NCI-H1048 (cell line): ENCODE measurements around the gene SMTN.
A peak's percentile ranks its signal among the peaks of the same experiment; 100 is the strongest.
"Not testable (repeated sequence)": the region's sequence is repeated elsewhere in the genome, so short reads cannot be mapped to it uniquely, and the experiment has no call there.

Source experiments
- DNase-seq: peaks from one replicate; lab custom pipeline; 2025; lab: John Stamatoyannopoulos, UW

Gene SMTN

DNA sequence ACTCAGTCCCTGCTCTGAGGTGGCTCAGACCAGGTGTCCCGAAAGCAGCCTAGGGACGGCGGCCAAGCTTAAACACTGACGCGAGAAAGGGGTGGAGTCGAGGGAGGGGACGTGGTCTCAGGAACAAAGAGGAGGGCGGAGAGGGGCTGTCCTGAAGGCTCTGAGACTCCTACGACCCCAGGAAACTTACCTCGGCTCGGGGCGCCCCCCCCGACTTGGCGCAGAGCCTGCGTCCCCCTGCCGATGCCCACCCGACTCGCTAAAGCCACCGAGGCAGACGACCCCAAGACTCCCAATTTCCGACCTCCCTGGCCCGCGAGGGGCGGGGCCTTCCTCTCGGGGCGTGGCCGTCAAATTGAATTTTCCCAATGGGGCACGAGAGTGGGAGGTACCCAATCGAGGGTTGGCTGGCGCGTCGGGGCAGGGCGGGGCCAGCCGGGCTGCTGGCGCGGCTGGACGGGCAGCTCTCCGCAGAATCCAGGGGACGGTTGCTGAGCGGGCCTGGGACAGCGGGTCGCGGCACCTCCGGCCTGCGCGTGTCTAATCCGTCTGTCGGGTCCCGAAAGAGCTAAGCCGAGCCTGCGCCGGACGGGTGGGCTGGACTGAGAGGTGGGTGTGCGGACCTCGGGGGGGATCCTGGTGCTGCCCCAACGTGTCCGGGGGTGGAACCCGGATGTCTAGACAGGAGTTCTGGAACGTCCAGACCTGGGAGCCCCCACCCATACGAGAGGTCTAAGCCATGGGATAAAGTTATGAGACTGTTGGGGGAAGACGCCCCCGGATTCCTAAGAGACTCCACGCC is at the start of gene SMTN:
TSS of gene SMTN (plus strand) at position 471 of the 802 bp plus-strand sequence. CDS start 1,941 bp downstream, outside the sequence.
- DNase-seq = peak; percentile 80

GRCh38 chr22:31036671-31037550 is 44.2 kb upstream of the SMTN start:
- no peak for DNase-seq

DNA sequence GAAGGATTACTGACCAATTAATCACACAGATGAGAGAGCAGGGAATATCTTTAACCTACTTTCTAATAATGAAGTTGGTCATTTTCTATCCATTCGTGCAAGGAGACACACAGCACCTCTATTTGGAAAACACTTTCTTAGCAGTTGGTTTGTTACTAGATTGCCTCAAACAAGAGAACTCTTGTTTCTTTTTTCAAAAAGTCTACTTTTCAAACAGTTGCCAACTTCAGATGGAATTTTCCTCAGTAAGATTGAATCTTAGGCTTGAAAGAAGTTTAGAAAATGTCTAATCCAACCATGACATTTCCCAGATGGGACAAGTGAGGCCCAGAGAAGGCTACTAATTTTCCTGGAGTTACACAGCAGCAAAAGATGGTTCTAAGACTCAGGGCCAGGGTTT is 42.4 kb upstream of the SMTN start:
- no peak for DNase-seq

- DNase-seq = no peak
Observed at GRCh38 chr22:31039393-31039792, 41.7 kb upstream of the SMTN start.

- DNase-seq = no peak
Observed at GRCh38 chr22:31040542-31041398, 40.3 kb upstream of the SMTN start.

GRCh38 chr22:31044262-31044861 is 36.8 kb upstream of the SMTN start:
- DNase-seq = no peak

- no peak for DNase-seq
Observed at GRCh38 chr22:31045900-31046538, 35.1 kb upstream of the SMTN start.

DNA sequence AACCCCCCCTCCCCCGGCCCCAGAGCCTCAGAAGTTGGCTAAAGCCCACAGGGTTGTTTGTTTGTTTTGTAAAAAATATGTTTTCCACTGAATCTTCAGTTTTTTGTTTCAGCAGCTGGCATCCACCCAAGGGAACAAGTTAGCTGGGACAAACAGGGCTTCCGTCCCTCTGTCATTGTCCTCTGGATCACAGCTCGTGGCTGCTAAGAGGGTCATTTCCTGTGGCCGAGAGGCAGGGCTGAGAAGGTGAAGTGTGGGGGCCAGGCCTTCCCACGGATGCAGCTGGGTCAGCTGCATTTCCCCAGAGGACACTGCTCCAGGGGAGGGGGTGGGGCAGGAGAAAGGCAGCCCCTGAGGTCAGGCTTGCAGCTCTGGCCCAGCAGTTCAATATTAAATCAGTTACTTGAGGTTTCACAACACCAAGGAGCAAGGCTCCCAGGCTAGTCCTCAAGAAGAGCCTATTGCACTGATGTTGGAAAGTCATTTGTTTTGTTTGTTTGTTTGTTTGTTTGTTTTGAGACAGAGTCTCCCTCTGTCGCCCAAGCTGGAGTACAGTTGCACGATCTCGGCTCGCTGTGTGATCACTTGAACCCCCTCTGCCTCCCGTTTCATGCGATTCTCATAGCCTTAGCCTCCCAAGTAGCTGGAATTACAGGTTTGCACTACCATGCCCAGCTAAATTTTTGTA is 34.4 kb upstream of the SMTN start:
- DNase-seq = no peak

GRCh38 chr22:31048570-31048969 is 32.5 kb upstream of the SMTN start:
- no peak for DNase-seq

DNA sequence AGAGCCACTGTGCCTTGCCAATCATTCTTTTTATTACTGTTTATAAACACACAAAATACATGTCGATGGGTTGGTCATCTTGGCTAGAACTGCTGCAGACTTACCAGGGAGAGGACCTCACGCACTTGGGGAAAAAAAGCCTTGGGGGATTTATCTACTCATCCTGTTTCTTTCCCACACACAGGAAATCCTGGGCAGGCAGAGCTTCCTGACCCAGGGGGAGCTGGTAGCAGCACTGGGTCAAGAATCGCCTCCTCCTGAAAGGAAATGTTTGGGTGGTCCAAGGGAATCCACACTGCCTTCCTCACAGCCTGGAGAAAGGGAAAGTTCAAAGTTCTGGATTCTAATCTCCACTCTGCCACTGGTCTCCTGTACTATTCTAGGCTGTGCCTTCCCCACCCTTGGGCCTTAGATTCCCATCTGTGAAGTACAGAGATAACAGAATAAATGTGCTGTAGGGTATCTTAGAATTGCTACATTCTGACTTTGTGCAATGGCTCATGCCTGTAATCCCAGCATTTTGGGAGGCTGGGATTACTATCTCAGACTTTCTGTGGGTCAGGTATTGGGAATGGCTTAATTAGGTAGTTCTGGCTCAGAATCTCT is 31.2 kb upstream of the SMTN start:
- no peak for DNase-seq

DNA sequence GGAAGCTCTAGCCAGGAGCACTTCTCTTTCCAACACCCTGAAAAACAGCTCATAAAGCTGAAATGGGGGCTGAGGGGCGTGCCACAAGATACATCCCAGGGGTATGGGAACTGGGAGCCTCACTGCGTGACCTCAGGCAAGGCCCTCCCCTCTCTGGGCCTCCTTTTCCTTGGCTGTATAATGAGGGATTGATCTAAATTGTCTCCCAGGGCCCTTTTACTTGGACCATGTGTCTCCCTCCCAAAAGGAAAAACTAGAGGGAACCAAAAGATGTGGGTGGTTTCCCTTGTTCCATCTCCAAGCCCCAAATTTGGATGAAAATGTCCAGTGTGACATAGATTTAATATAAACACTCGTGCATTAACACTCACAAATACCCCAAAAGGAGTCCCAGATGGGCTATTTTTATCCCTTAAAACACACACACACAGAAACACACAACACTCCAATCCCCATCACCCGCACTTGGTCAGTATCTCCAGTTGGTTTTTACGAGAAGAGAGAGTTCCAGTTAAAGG is 25.9 kb upstream of the SMTN start:
- DNase-seq = no peak

GRCh38 chr22:31055635-31056159 is 25.4 kb upstream of the SMTN start:
- no peak for DNase-seq

- DNase-seq = no peak
Observed at GRCh38 chr22:31056986-31057599, 24.0 kb upstream of the SMTN start.

GRCh38 chr22:31059663-31060062 is 21.5 kb upstream of the SMTN start:
- not testable (repeated sequence) for DNase-seq

DNA sequence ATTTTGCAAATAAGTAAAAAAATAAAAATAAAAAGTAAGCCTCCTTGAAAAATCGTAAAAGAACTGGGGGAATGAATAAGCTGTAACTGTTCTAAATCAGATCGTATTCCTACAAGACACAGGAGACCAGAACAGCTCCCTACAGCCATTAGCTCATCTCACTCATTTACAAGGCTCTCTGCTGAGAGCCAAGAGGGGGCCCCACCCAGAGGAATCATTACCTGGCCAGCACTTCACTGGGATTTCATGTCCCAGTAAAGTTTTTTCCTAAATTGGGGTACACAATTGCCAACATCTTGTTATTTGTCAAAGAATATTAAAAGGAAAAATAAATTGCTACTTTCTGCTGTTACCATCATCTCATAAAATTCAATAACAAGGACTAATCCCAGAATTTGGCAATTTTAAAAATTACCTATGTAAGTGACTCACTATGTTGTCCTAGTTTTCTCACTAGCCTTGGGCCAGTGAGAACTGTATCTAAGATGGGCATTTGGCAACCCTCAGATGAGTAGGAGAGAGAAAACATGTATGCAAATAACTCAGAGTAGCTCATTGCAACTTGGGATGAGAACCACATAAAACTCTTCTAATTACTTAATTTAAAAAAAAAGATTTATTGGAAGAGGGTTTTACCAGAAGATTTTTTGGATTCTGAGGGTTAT is 18.4 kb upstream of the SMTN start:
- DNase-seq = no peak

DNA sequence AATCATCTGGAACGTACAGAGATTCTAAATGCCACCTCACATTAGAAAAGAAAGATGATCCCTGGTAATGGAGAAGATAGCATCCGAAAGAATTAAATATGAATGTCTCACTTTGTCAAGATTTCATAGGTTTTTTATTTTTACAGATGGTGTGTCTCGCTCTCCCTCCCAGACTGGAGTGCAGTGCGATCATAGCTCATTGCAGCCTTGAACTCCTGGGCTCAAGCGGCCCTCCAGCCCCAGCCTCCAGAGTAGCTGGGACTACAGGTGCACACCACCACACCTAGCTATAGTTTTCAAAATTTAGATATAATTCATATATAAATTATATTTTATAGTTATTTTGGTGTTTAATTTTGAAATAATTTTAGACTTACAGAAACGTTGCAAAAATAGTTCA is 16.7 kb upstream of the SMTN start:
- no peak for DNase-seq

GRCh38 chr22:31068970-31069369 is 12.1 kb upstream of the SMTN start:
- DNase-seq = no peak

DNA sequence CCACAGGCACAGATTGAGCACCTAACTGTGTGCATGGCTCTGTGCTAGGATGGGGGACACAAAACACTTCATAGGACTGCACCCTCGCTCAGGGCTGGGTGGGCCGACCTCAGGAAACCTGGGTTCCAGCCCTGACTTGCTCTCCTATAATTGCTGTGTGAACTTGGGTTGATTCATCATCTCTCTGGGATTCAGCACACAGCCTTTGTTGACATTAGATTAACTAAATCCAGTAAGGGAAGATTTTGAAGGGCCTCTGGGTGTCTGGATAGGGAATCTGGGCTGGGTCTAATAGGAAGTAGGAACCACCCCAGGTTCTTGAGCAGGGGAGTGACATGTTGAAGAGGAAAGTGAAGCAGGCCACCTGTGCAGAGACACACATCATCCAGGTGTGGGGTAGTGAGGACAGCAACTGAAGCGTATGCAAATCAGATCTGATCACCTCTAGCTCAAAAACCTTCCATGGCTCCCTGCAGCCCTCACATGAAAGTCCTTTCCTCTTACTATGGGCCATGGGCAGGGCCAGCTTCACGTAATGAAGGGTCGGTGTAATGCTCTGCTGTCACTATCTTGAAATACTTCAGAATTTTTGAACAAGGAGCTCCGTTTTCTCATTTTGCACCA is 11.3 kb upstream of the SMTN start:
- DNase-seq = not testable (repeated sequence)
